Heart left ventricle (tissue), 16 donors: ENCODE measurements around the gene PAGR1. TPM values are rescaled to one million over a fixed set of nuclear protein-coding genes. Genes with fewer than 3 reads are reported as not detected.
"Not testable (repeated sequence)": the region's sequence is repeated elsewhere in the genome, so short reads cannot be mapped to it uniquely, and the experiment has no call there.

Experiments
- ATAC-seq, 4 donors: fragments of 200-7000 bp; cut with Tn5 transposase; one replicate each; pipeline ENCODE4 v1.9.1; 2020 to 2022; ENCODE audit warnings: moderate library complexity in 4 of 4, mild to moderate bottlenecking in 3 of 4, moderate number of reproducible peaks in 1 of 4
- DNase-seq, 5 donors: peaks; one replicate each; pipeline ENCODE4 v3.0.0-alpha.2; 2020
- H3K27ac ChIP-seq, 12 donors: fragments of 200-600 bp; sonication (generic) in 4 of 12; one replicate each; pipeline versions ENCODE4 v1.5.0 to v1.8.0; 2016 to 2022; ENCODE audit warnings: mild to moderate bottlenecking in 2 of 12
- H3K27me3 ChIP-seq, 9 donors: fragments of 200-600 bp; sonication (generic) in 2 of 9; one replicate each; pipeline versions ENCODE4 v1.5.1 to v1.8.0; 2016 to 2022; ENCODE audit warnings: mild to moderate bottlenecking in 3 of 9
- H3K36me3 ChIP-seq, 9 donors: fragments of 200-600 bp; sonication (generic) in 2 of 9; one replicate each; pipeline versions ENCODE4 v1.5.0 to v1.8.0; 2018 to 2022; ENCODE audit warnings: mild to moderate bottlenecking in 2 of 9
- H3K4me1 ChIP-seq, 12 donors: fragments of 200-600 bp; sonication (generic) in 4 of 12; one replicate each; pipeline versions ENCODE4 v1.5.0 to v1.8.0; 2016 to 2022; ENCODE audit warnings: mild to moderate bottlenecking in 3 of 12
- H3K4me3 ChIP-seq, 12 donors: fragments of 200-600 bp; sonication (generic) in 4 of 12; one replicate each; pipeline versions ENCODE4 v1.5.0 to v1.8.0; 2017 to 2022; ENCODE audit warnings: mild to moderate bottlenecking in 9 of 12, moderate library complexity in 4 of 12
- H3K9me3 ChIP-seq, 12 donors: fragments of 200-600 bp; sonication (generic) in 4 of 12; one replicate each; pipeline versions ENCODE4 v1.5.0 to v1.8.0; 2016 to 2022; ENCODE audit warnings: mild to moderate bottlenecking in 1 of 12
- CTCF ChIP-seq, 12 donors: fragments of 200-600 bp; sonication (generic) in 4 of 12; IDR thresholded peaks; one replicate each; pipeline versions ENCODE4 v1.5.0 to v1.8.0; 2018 to 2022; ENCODE audit warnings: antibody characterized with exemption in 12 of 12, mild to moderate bottlenecking in 5 of 12
- POLR2A ChIP-seq, 2 donors: fragments of 450-650 bp; IDR thresholded peaks; one replicate each; pipeline ENCODE4 v1.6.1; 2017; ENCODE audit warnings: antibody characterized with exemption in 2 of 2, mild to moderate bottlenecking in 2 of 2, moderate library complexity in 2 of 2
- WGBS, 4 donors: extraction: QIAGEN DNeasy Blood & Tissue Kit in 2 of 4; methylation state at CpG; one replicate each; pipeline versions ENCODE4 v1.1.5 to v1.1.7; 2013 to 2018; 5-methylcytosine and 5-hydroxymethylcytosine counted together
- intact Hi-C, 10 donors: fragments of 100-400 bp; cut with DNase I; formaldehyde crosslinking; loops; one replicate each; pipeline versions ENCODE4 v1.11.1 to v1.14.2; 2022
- polyA plus RNA-seq, 2 donors: library from polyadenylated mRNA; stranded (reverse); fragments of 200-250 nt; gene quantifications; one replicate each; pipeline ENCODE4 v1.2.3, GENCODE V29; 2013
- total RNA-seq, 9 donors: library from RNA; depleted of rRNA in 2 of 9; stranded (reverse); fragments of >200 nt in 2 of 9; fragmentation: NEBNext Ultra II Directional in 3 of 9; extraction: Animal tissue kit (Norgen Biotek cat#: 25700) in 3 of 9; gene quantifications; one replicate each; pipeline versions ENCODE4 v1.1.0 to v1.2.4, GENCODE V29; 2016 to 2023
- donor health status: ischemic (EF 13 %, LVEDD 7.1; RV severe dilation, severe dysfunction).
- donor health status: healthy with polysubstance abuse.
- donor health status: DM: no; HTN: yes; CAD: no.
- donor health status: DM: no; HTN: no; CAD: no.
- donor health status: ischemic (EF 25% LVEDD 6.9; RV normal size, moderate dysfunction).
- donor health status: ischemic (EF 25% LVEDD 5.7; RV mildly dilated, moderate dysfunction).
- donor health status: healthy.
- donor health status: DM: yes; HTN: yes; CAD: no.
- donor health status: ischemic (EF 35%, LVEDD 5.7; RV mildly dilated, moderate dysfunction).
- donor health status: nonischemic (EF 11% LVEDD 7.7; RV severe dilation, severe dysfunction).
- donor health status: DM: yes; HTN: yes; CAD: no.
- donor health status: PGD.
- donor health status: ischemic (EF 29% LVEDD 5.4; RV normal size, mild dysfunction).
- donor health status: nonischemic (EF 23%, LVEDD 6.1; RV moderate dilation, normal function).

PAGR1 gene
- total and polyA plus RNA-seq, 11 donors, result 10.8 to 32.9 (median 12.7) TPM

GRCh38 chr16:29775742-29776408, 40.1 kb upstream of the PAGR1 start:
- 58 to 71% (median 68%) methylated on average over 4 of the region's 4 CpGs for WGBS, 4 donors
- Histone ChIP-seq H3K4me3 (no peak overlapping the region), H3K36me3 (no peaks in the 10 kb centered on the region), H3K27me3 (peaks cover 0 to 6% (median 0%) of the 10 kb centered on the region in 9 donors), H3K27ac (no peak overlapping the region), H3K9me3 (no peaks in the 10 kb centered on the region), H3K4me1 (no peaks in the 10 kb centered on the region)
- ATAC-seq (no peak), DNase-seq (no peak)
- TF ChIP-seq CTCF (IDR thresholded peaks at IDR 0.05) (no peak), POLR2A (IDR thresholded peaks at IDR 0.05) (no peak)
- intact Hi-C loops, result loop anchor here in 1 of 10 donors (10.0 kb wide), 1 partner anchor 81 kb away; no protein-coding TSS in a partner anchor

GRCh38 chr16:29777576-29778350, 38.2 kb upstream of the PAGR1 start, which contains the start of gene ZG16:
TSS of gene ZG16 (plus strand) at chr16:29778256. CDS start at chr16:29779267, 1,011 bp downstream.
- intact Hi-C loops, result loop anchor here in 2 of 10 donors (2.0 to 10.0 kb wide), 2 partner anchors 53 to 83 kb away; no protein-coding TSS in a partner anchor
- 64 to 80% (median 76%) methylated on average over 9 to 10 of the region's 10 CpGs for WGBS, 4 donors
- ATAC-seq, result no peak

GRCh38 chr16:29779474-29779873, 36.5 kb upstream of the PAGR1 start:
- ATAC-seq (no peak), DNase-seq (no peak)
- H3K36me3 ChIP-seq, result no peaks in the 10 kb centered on the region
- no peak for TF ChIP-seq CTCF (IDR thresholded peaks at IDR 0.05)
- no peak for TF ChIP-seq POLR2A (IDR thresholded peaks at IDR 0.05)
- H3K4me3 ChIP-seq, result no peak overlapping the region
- WGBS, 4 donors, result 44 to 55% (median 49%) methylated on average over 9 to 10 of the region's 10 CpGs
- intact Hi-C loops, result loop anchor here in 2 of 10 donors (2.0 to 10.0 kb wide), 2 partner anchors 55 to 85 kb away; no protein-coding TSS in a partner anchor
- H3K9me3 ChIP-seq, result no peaks in the 10 kb centered on the region
- H3K4me1 ChIP-seq, result no peaks in the 10 kb centered on the region
- H3K27me3 ChIP-seq, result peaks cover 0 to 6% (median 0%) of the 10 kb centered on the region in 9 donors
- H3K27ac ChIP-seq, result no peak overlapping the region

More at GRCh38 chr16:29777576-29778350, 38.2 kb upstream of the PAGR1 start, which contains the start of gene ZG16:
- TF ChIP-seq POLR2A (IDR thresholded peaks at IDR 0.05), result no peak
- TF ChIP-seq CTCF (IDR thresholded peaks at IDR 0.05), result no peak
- Histone ChIP-seq H3K27ac (no peak within 1 kb of the TSS), H3K9me3 (no peaks in the 10 kb centered on the region), H3K4me1 (no peaks in the 10 kb centered on the region), H3K4me3 (no peak within 1 kb of the TSS), H3K36me3 (no peaks in the 10 kb centered on the region), H3K27me3 (peaks cover 0 to 6% (median 0%) of the 10 kb centered on the region in 9 donors)
- no peak for DNase-seq

GRCh38 chr16:29783094-29783953, 32.6 kb upstream of the PAGR1 start:
- peaks cover 0 to 12% (median 5%) of the 10 kb centered on the region in 12 donors for H3K4me1 ChIP-seq
- DNase-seq, H3K4me3 ChIP-seq, intact Hi-C loops, H3K36me3 ChIP-seq, ATAC-seq, H3K27ac ChIP-seq, H3K27me3 ChIP-seq, H3K9me3 ChIP-seq: not testable (repeated sequence)
- 80 to 82% (median 81%) methylated on average over 13 of the region's 13 CpGs for WGBS, 4 donors
